ENCODE results near the gene MTAP. TPM values are rescaled to one million over a fixed set of nuclear protein-coding genes. Genes with fewer than 3 reads are reported as not detected.

MTAP gene
- total and polyA plus RNA-seq, 9 of the 15 experiments (the other 6 are each of a cell fraction or from before 2014, with no cell fraction given), result 0.07 TPM; not detected in 8

GRCh38 chr9:21969011-21969940 lies 166.8 kb downstream of the MTAP start:
- Histone ChIP-seq H3K27ac (ENCODE audit: extremely low read depth, low read depth, low read length) (no peak overlapping the region), H3K9ac (ENCODE audit: insufficient read depth in 1 of 2, low read depth in 2 of 2, low read length in 2 of 2) (no peak overlapping the region), H3K27me3 (ENCODE audit: control insufficient read depth in 2 of 2, insufficient read depth in 2 of 2, low read length in 2 of 2) (no peaks in the 10 kb centered on the region), H3K9me1 (ENCODE audit: control insufficient read depth, insufficient read depth, low read length) (no peaks in the 10 kb centered on the region), H2AFZ (ENCODE audit: low read depth, low read length) (no peak overlapping the region), H3K4me3 (no peak overlapping the region), H3K4me1 (replicated peaks in 1 of 2; ENCODE audit: control insufficient read depth in 2 of 2, insufficient read depth in 2 of 2, low read length in 2 of 2) (no peaks in the 10 kb centered on the region), H3K36me3 (ENCODE audit: control insufficient read depth, insufficient read depth, low read length) (no peaks in the 10 kb centered on the region), H3K9me3 (replicated peaks; ENCODE audit: control insufficient read depth, insufficient read depth, low read depth, low read length) (no peaks in the 10 kb centered on the region), H3K79me2 (ENCODE audit: control insufficient read depth, insufficient read depth, low read length) (no peaks in the 10 kb centered on the region), H4K20me1 (replicated peaks; ENCODE audit: control insufficient read depth, insufficient read depth, low read length) (no peaks in the 10 kb centered on the region), H3K4me2 (ENCODE audit: insufficient read depth, low read length) (no peak overlapping the region)
- no CpG with 5 or more reads among the region's 28 CpGs for WGBS (ENCODE audit: insufficient coverage, low coverage, missing lambda C conversion rate)
- TF ChIP-seq RCOR1 (IDR thresholded peaks at IDR 0.05; ENCODE audit: borderline replicate concordance in 1 of 2, low read depth in 2 of 2, low read length in 2 of 2) (no peak), ZNF232 (CRISPR knock-in tag; IDR thresholded peaks at IDR 0.05) (no peak), ZNF668 (CRISPR knock-in tag; IDR thresholded peaks at IDR 0.05) (no peak), FOXP1 (CRISPR knock-in tag; IDR thresholded peaks at IDR 0.05) (no peak), GATA2 (CRISPR knock-in tag; IDR thresholded peaks at IDR 0.05) (no peak), FOXK1 (CRISPR knock-in tag; IDR thresholded peaks at IDR 0.05; ENCODE audit: borderline replicate concordance) (no peak), LCOR (CRISPR knock-in tag; IDR thresholded peaks at IDR 0.05) (no peak), TCF15 (CRISPR knock-in tag; IDR thresholded peaks at IDR 0.05) (no peak), BRF1 (IDR thresholded peaks at IDR 0.05; ENCODE audit: borderline replicate concordance, extremely low read depth, insufficient read length) (no peak), ZNF224 (CRISPR knock-in tag; IDR thresholded peaks at IDR 0.05) (no peak), ZNF354B (CRISPR knock-in tag; IDR thresholded peaks at IDR 0.05) (no peak), RAD21 (CRISPR knock-in tag; conservative IDR thresholded peaks at IDR 0.05 in 1 of 2, IDR thresholded peaks at IDR 0.05 in 1 of 2) (no peak), ZFPM2 (CRISPR knock-in tag; IDR thresholded peaks at IDR 0.05) (no peak), PML (IDR thresholded peaks at IDR 0.05; ENCODE audit: low read length) (no peak), ZNF436 (CRISPR knock-in tag; IDR thresholded peaks at IDR 0.05) (no peak)
- CTCF ChIA-PET (ENCODE audit: low intra/inter-chr PET ratio), result no interaction called here
- in situ Hi-C loops (cut with MboI) (no loop called here), intact Hi-C loops (cut with micrococcal nuclease) (no loop called here)
- no peak for DNase-seq (ENCODE audit: extremely low read depth in 1 of 4, low spot score in 3 of 4)
- POLR2A ChIA-PET, result no interaction called here
- no peak for FAIRE-seq
- ATAC-seq, result no peak
- BruUV-seq (replicated peaks), result no TSS peak
